ENCODE data around the gene RNU6-9.

GRCh38 chr19:913080-913748, 19.9 kb downstream of the RNU6-9 start, which contains the start of gene R3HDM4:
- TF ChIP-seq CTCF (IDR thresholded peaks at IDR 0.05) (no peak), POLR2A (IDR thresholded peaks at IDR 0.05) (peak; percentile 64)
